ENCODE results near the gene HMGCL.

DNA sequence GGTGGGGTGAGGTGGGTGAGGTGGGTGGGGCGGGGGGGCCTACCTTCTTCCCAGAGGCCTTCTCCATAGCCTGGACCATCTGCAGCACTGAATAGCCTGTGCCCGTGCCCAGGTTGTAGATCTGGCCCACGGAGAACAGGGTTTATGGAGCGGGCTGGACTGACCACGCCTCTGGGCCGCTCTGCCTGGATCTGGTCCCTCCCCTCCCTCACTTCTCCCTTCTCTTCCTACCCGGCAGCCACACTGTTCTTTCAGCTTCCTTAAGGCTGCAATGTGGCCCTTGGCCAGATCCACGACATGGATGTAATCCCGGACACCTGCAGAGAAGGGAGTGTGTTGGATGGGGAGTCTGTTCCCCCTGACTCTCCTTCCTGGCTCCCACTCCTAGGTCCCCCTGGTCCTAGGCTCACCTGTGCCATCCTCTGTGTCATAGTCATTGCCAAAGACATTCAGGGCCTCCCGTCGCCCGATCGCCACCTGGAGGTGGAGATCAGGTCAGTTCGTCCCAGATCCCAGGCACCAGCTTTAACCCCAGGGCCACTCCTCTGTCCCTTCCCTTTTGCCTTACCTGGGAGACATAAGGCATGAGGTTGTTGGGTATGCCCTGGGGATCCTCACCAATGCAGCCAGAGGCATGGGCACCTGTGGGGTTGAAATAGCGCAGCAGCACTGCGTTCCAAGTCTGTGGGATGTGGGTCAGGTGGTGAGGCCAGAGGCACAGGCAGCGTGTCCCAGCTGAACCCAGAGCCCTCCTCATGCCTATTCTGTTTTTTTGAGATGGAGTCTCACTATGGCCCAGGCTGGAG, 28.6 kb downstream of the HMGCL start:
- no peak for TF ChIP-seq GATA3 (IDR thresholded peaks at IDR 0.05; ENCODE audit: low read depth, low read length)
- no peak for TF ChIP-seq GATA2 (IDR thresholded peaks at IDR 0.05; ENCODE audit: low read depth, low read length)

All from SH-SY5Y (cell line).